Body of pancreas (tissue), 4 donors: ENCODE results near the gene MSI2. TPM values are rescaled to one million over a fixed set of nuclear protein-coding genes. Genes with fewer than 3 reads are reported as not detected.

ENCODE experiments used
- ATAC-seq: fragments of 150-250 bp; one replicate; pipeline ENCODE4 v1.9.1; 2016
- DNase-seq, 4 donors: peaks; one replicate each; pipeline ENCODE4 v3.0.0-alpha.2; 2019
- H3K27ac ChIP-seq, 4 donors: fragments of 200-600 bp; sonication (generic); 1 replicate in 3 of 4; 2 replicates in 1 of 4; pipeline versions ENCODE4 v1.5.1 to v1.6.1; 2016 to 2019; ENCODE audit warnings: mild to moderate bottlenecking in 1 of 4, mixed read lengths in 1 of 4, moderate library complexity in 1 of 4
- H3K27me3 ChIP-seq, 2 donors: fragments of 200-600 bp; sonication (generic); one replicate each; pipeline ENCODE4 v1.6.0; 2016; ENCODE audit warnings: mild to moderate bottlenecking in 1 of 2
- H3K36me3 ChIP-seq, 2 donors: fragments of 200-600 bp; sonication (generic); replicated peaks in 1 of 2; 2 replicates each; pipeline ENCODE4 v1.5.1; 2016; ENCODE audit warnings: low read depth in 2 of 2; ENCODE audit not compliant: insufficient read depth in 1 of 2
- H3K4me1 ChIP-seq: fragments of 200-600 bp; sonication (generic); one replicate; pipeline ENCODE4 v1.6.0; 2016
- H3K4me3 ChIP-seq, 2 donors: fragments of 200-600 bp; sonication (generic); 1 replicate in 1 of 2; 2 replicates in 1 of 2; pipeline ENCODE4 v1.5.1; 2016 to 2019
- H3K9me3 ChIP-seq, 3 donors: fragments of 200-600 bp; sonication (generic); 1 replicate in 2 of 3; 2 replicates in 1 of 3; pipeline ENCODE4 v1.5.1; 2016
- POLR2A ChIP-seq, 3 donors: fragments of 450-650 bp; IDR thresholded peaks; one replicate each; pipeline ENCODE4 v1.6.1; 2016; ENCODE audit warnings: antibody characterized with exemption in 3 of 3, mild to moderate bottlenecking in 2 of 3
- WGBS, 2 donors: methylation state at CpG; one replicate each; pipeline ENCODE4 v1.1.5; 2017; 5-methylcytosine and 5-hydroxymethylcytosine counted together
- intact Hi-C: fragments of 100-400 bp; cut with DNase I; formaldehyde crosslinking; loops from one replicate; pipeline ENCODE4 v1.15.1; 2023
- total RNA-seq, 2 donors: library from RNA; depleted of rRNA; stranded (reverse); fragments of >200 nt; gene quantifications; one replicate each; pipeline ENCODE4 v1.1.0, GENCODE V29; 2016
- TF ChIP-seq, protein P1 (sequence below), 7 experiments: fragments of 450-650 bp in 4 of 7; fragments of 200-600 bp in 3 of 7; sonication (generic) in 3 of 7; IDR thresholded peaks; one replicate each; pipeline ENCODE4 v1.5.1; 2016 to 2019; ENCODE audit warnings: antibody characterized with exemption in 7 of 7

The MSI2 gene
- total RNA-seq, 2 donors from 2014 or later, result 21.1 to 28.5 TPM

GRCh38 chr17:57484826-57485565 lies 228.7 kb downstream of the MSI2 start:
- DNase-seq, result no peak
- Histone ChIP-seq H3K27ac (no peak overlapping the region), H3K36me3 (no peaks in the 10 kb centered on the region), H3K4me1 (no peaks in the 10 kb centered on the region), H3K4me3 (no peak overlapping the region), H3K9me3 (no peaks in the 10 kb centered on the region), H3K27me3 (no peaks in the 10 kb centered on the region)
- ATAC-seq, result no peak
- WGBS, 2 donors, result 92 to 93% methylated on average over 10 of the region's 10 CpGs
- intact Hi-C loops, result no loop called here
- no peak for TF ChIP-seq POLR2A (IDR thresholded peaks at IDR 0.05)
- TF ChIP-seq, protein P1, sequence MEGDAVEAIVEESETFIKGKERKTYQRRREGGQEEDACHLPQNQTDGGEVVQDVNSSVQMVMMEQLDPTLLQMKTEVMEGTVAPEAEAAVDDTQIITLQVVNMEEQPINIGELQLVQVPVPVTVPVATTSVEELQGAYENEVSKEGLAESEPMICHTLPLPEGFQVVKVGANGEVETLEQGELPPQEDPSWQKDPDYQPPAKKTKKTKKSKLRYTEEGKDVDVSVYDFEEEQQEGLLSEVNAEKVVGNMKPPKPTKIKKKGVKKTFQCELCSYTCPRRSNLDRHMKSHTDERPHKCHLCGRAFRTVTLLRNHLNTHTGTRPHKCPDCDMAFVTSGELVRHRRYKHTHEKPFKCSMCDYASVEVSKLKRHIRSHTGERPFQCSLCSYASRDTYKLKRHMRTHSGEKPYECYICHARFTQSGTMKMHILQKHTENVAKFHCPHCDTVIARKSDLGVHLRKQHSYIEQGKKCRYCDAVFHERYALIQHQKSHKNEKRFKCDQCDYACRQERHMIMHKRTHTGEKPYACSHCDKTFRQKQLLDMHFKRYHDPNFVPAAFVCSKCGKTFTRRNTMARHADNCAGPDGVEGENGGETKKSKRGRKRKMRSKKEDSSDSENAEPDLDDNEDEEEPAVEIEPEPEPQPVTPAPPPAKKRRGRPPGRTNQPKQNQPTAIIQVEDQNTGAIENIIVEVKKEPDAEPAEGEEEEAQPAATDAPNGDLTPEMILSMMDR (IDR thresholded peaks at IDR 0.05), result no peak

GRCh38 chr17:57485566-57485865 lies 229.2 kb downstream of the MSI2 start:
- no peaks in the 10 kb centered on the region for H3K36me3 ChIP-seq
- no peak for ATAC-seq
- H3K4me3 ChIP-seq, result no peak overlapping the region
- H3K27me3 ChIP-seq, result no peaks in the 10 kb centered on the region
- TF ChIP-seq, protein P1 (IDR thresholded peaks at IDR 0.05), result no peak
- no peak for TF ChIP-seq POLR2A (IDR thresholded peaks at IDR 0.05)
- no peaks in the 10 kb centered on the region for H3K4me1 ChIP-seq
- intact Hi-C loops, result no loop called here
- 86 to 96% methylated on average over 4 of the region's 4 CpGs for WGBS, 2 donors
- no peaks in the 10 kb centered on the region for H3K9me3 ChIP-seq
- no peak overlapping the region for H3K27ac ChIP-seq
- no peak for DNase-seq

DNA sequence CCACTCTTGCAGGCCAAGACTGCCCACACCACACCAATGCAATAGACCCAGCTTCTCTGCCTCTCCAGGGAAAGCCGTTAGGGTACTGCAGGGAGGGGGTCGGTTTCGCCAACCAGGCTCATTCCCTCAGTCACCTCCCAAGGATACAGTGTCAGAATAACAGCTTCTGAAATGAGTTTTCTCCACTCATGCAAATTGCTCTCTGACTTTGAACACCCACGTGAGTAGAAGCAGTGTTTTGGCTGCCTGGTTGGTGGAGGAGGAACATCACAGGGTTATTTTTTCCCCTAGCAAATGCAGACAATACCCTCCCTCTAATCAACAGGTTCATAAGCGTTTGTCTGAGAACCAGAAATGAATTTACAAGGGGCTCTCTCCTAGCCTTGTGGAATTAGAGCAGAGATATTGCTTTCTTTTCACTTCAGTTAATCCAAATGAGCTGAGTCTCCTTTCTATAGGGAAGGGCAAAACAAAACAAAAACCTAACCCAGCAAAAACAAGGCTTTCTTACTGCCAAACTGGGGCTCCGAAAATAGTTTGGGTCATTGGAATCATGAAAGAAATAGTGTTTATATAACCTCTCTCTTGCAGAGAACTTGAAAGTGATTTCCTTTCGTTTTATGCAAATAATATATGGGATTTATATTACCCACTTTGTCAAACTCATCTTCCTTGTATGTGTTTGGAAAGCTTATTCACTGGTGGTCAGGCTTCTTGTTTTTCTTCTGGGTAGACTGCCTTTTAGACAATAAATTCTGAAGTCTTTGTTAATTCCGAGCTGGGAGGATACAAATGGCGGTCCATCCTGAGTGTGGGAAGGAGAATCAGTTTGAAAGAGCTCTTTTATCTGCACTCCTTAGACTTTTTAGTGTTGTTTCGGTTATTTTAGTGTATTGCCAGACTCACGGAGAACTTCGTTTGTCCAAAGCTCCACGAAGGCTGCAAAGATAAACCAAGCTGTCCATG lies 229.9 kb downstream of the MSI2 start:
- Histone ChIP-seq H3K4me1 (no peaks in the 10 kb centered on the region), H3K27me3 (no peaks in the 10 kb centered on the region), H3K27ac (no peak overlapping the region), H3K9me3 (no peaks in the 10 kb centered on the region), H3K4me3 (no peak overlapping the region), H3K36me3 (no peaks in the 10 kb centered on the region)
- DNase-seq (no peak), ATAC-seq (no peak)
- no peak for TF ChIP-seq POLR2A (IDR thresholded peaks at IDR 0.05)
- TF ChIP-seq, protein P1 (IDR thresholded peaks at IDR 0.05), result no peak
- intact Hi-C loops, result no loop called here
- WGBS, 2 donors, result 77 to 82% methylated on average over 13 of the region's 13 CpGs

- DNase-seq (no peak), ATAC-seq (no peak)
- Histone ChIP-seq H3K4me1 (no peaks in the 10 kb centered on the region), H3K9me3 (no peaks in the 10 kb centered on the region), H3K36me3 (no peaks in the 10 kb centered on the region), H3K27ac (no peak overlapping the region), H3K4me3 (no peak overlapping the region), H3K27me3 (no peaks in the 10 kb centered on the region)
- intact Hi-C loops, result no loop called here
- TF ChIP-seq, protein P1 (IDR thresholded peaks at IDR 0.05), result no peak
- no peak for TF ChIP-seq POLR2A (IDR thresholded peaks at IDR 0.05)
- WGBS, 2 donors, result 90 to 100% methylated on average over 4 of the region's 4 CpGs
These were observed 230.6 kb downstream of the MSI2 start for GRCh38 chr17:57486882-57487301.
